HEK293T (cell line): ENCODE results near the gene STAT1.

ENCODE experiments used
- CTCF ChIA-PET: fragments of 350-600 bp; formaldehyde crosslinking; extraction: SDS; loops from one replicate; lab custom pipeline; 2021; ENCODE audit warnings: antibody characterized with exemption, inconsistent platforms; lab: Yijun Ruan, JAX
- POLR2A ChIA-PET: fragments of 350-600 bp; formaldehyde crosslinking; extraction: SDS; loops from one replicate; lab custom pipeline; 2020; ENCODE audit warnings: antibody characterized with exemption, inconsistent platforms; lab: Yijun Ruan, JAX
- DNase-seq: peaks from one replicate; pipeline ENCODE4 v3.0.0; 2012; ENCODE audit warnings: mixed read lengths; ENCODE audit errors: extremely low spot score
- ARNT ChIP-seq: fragments of 450-650 bp; IDR thresholded peaks from 2 replicates; pipeline ENCODE4 v1.6.1; 2017; ENCODE audit warnings: mild to moderate bottlenecking
- BHLHE40 ChIP-seq: fragments of 450-650 bp; IDR thresholded peaks from 2 replicates; pipeline ENCODE4 v1.6.1; 2016; ENCODE audit warnings: mild to moderate bottlenecking, moderate library complexity, borderline replicate concordance
- CTBP1 ChIP-seq: fragments of 450-650 bp; IDR thresholded peaks from 2 replicates; pipeline ENCODE4 v1.6.1; 2016; ENCODE audit warnings: borderline replicate concordance
- ELF4 ChIP-seq: fragments of 450-650 bp; IDR thresholded peaks from 2 replicates; pipeline ENCODE4 v1.6.1; 2017; ENCODE audit warnings: antibody characterized with exemption
- FOXA1 ChIP-seq: fragments of 450-650 bp; IDR thresholded peaks from 2 replicates; pipeline ENCODE4 v1.6.1; 2016; ENCODE audit warnings: mild to moderate bottlenecking
- FOXK2 ChIP-seq: fragments of 450-650 bp; IDR thresholded peaks from 2 replicates; pipeline ENCODE4 v1.6.1; 2016; ENCODE audit warnings: mild to moderate bottlenecking
- FOXM1 ChIP-seq: fragments of 450-650 bp; IDR thresholded peaks from 2 replicates; pipeline ENCODE4 v1.6.1; 2017; ENCODE audit warnings: mild to moderate bottlenecking, borderline replicate concordance
- HDGF ChIP-seq: fragments of 450-650 bp; IDR thresholded peaks from 2 replicates; pipeline ENCODE4 v1.6.1; 2017; ENCODE audit warnings: antibody characterized with exemption, borderline replicate concordance
- L3MBTL2 ChIP-seq: fragments of 450-650 bp; conservative IDR thresholded peaks from 2 replicates; pipeline ENCODE4 v1.6.1; 2016; ENCODE audit warnings: mild to moderate bottlenecking
- LEF1 ChIP-seq: fragments of 450-650 bp; IDR thresholded peaks from 2 replicates; pipeline ENCODE4 v1.6.1; 2017; ENCODE audit warnings: mild to moderate bottlenecking, borderline replicate concordance
- NFRKB ChIP-seq: fragments of 450-650 bp; IDR thresholded peaks from 2 replicates; pipeline ENCODE4 v1.6.1; 2016; ENCODE audit warnings: mild to moderate bottlenecking, moderate library complexity
- PKNOX1 ChIP-seq: fragments of 450-650 bp; IDR thresholded peaks from 2 replicates; pipeline ENCODE4 v1.6.1; 2016
- SP1 ChIP-seq: fragments of 450-650 bp; IDR thresholded peaks from 2 replicates; pipeline ENCODE4 v1.6.1; 2017
- SUZ12 ChIP-seq: fragments of 450-650 bp; IDR thresholded peaks from 2 replicates; pipeline ENCODE4 v1.6.1; 2016; ENCODE audit warnings: mild to moderate bottlenecking
- TARDBP ChIP-seq: fragments of 450-650 bp; IDR thresholded peaks from 2 replicates; pipeline ENCODE4 v1.6.1; 2016
- ZNF384 ChIP-seq: fragments of 450-650 bp; IDR thresholded peaks from 2 replicates; pipeline ENCODE4 v1.6.1; 2016

The STAT1 gene

GRCh38 chr2:191038241-191038725 is 24.3 kb upstream of the STAT1 start:
- ChIA-PET CTCF (interaction anchor here (0.6 to 0.7 kb wide), 2 partner anchors 13 to 14 kb away, joined by 3 read pairs; no protein-coding TSS in a partner anchor), POLR2A (no interaction called here)
- TF ChIP-seq FOXM1 (no peak), SUZ12 (no peak), PKNOX1 (no peak), ARNT (no peak), BHLHE40 (no peak), HDGF (no peak), NFRKB (no peak), ELF4 (no peak), FOXK2 (no peak), CTBP1 (no peak), TARDBP (no peak), LEF1 (no peak)
- no peak for DNase-seq

GRCh38 chr2:191037351-191037750 is 23.4 kb upstream of the STAT1 start:
- TF ChIP-seq ELF4 (no peak), L3MBTL2 (no peak), LEF1 (no peak)
- DNase-seq, result no peak
- CTCF ChIA-PET, result interaction anchor here (0.6 kb wide), 3 partner anchors 14 to 179 kb away, joined by 3 to 6 read pairs (median 4); no protein-coding TSS in a partner anchor
- POLR2A ChIA-PET, result no interaction called here

GRCh38 chr2:191036363-191036762 is 22.4 kb upstream of the STAT1 start:
- no peak for TF ChIP-seq LEF1
- POLR2A ChIA-PET, result interaction anchor here (1.1 kb wide), 1 partner anchor 13 kb away, joined by 3 read pairs; no protein-coding TSS in a partner anchor

GRCh38 chr2:191032588-191033429 is 18.8 kb upstream of the STAT1 start:
- no peak for TF ChIP-seq L3MBTL2
- no peak for TF ChIP-seq FOXK2
- TF ChIP-seq HDGF, result no peak
- no peak for TF ChIP-seq FOXA1
- TF ChIP-seq TARDBP, result no peak
- TF ChIP-seq LEF1, result no peak
- TF ChIP-seq PKNOX1, result no peak
- no peak for TF ChIP-seq BHLHE40
- TF ChIP-seq ELF4, result no peak
- no peak for TF ChIP-seq ARNT
- TF ChIP-seq NFRKB, result no peak
- no peak for TF ChIP-seq SUZ12
- no peak for TF ChIP-seq ZNF384
- no peak for TF ChIP-seq SP1
- TF ChIP-seq FOXM1, result no peak
- ChIA-PET CTCF (interaction anchor here (0.6 to 0.7 kb wide), 2 partner anchors 16 to 176 kb away, joined by 3 read pairs; no protein-coding TSS in a partner anchor), POLR2A (interaction anchor here (0.6 kb wide), 1 partner anchor 676 kb away, joined by 3 read pairs; no protein-coding TSS in a partner anchor)
- no peak for DNase-seq

More at GRCh38 chr2:191036363-191036762, 22.4 kb upstream of the STAT1 start:
- no peak for DNase-seq
- CTCF ChIA-PET, result no interaction called here

- CTCF ChIA-PET, result no interaction called here
- TF ChIP-seq PKNOX1, result no peak
- no peak for TF ChIP-seq FOXA1
- TF ChIP-seq FOXK2, result no peak
- no peak for TF ChIP-seq BHLHE40
- no peak for TF ChIP-seq L3MBTL2
- TF ChIP-seq ARNT, result no peak
- TF ChIP-seq TARDBP, result no peak
- TF ChIP-seq LEF1, result no peak
- POLR2A ChIA-PET, result no interaction called here
- DNase-seq, result no peak
Observed at GRCh38 chr2:191031256-191031655, 17.3 kb upstream of the STAT1 start.

GRCh38 chr2:191030521-191031154 is 16.7 kb upstream of the STAT1 start:
- CTCF ChIA-PET, result no interaction called here
- peak; percentile 61 for DNase-seq
- TF ChIP-seq CTBP1, result no peak
- no peak for TF ChIP-seq FOXK2
- TF ChIP-seq TARDBP, result no peak
- no peak for TF ChIP-seq L3MBTL2
- no peak for TF ChIP-seq SUZ12
- no peak for TF ChIP-seq ARNT
- TF ChIP-seq BHLHE40, result no peak
- TF ChIP-seq PKNOX1, result no peak
- TF ChIP-seq HDGF, result no peak
- no peak for TF ChIP-seq ELF4
- TF ChIP-seq LEF1, result no peak
- TF ChIP-seq FOXM1, result no peak
- TF ChIP-seq NFRKB, result no peak
- TF ChIP-seq SP1, result no peak
- no peak for TF ChIP-seq ZNF384
- TF ChIP-seq FOXA1, result no peak
- POLR2A ChIA-PET, result interaction anchor here (1.0 kb wide), 1 partner anchor 17 kb away, joined by 3 read pairs; the partner anchor contains the start of gene STAT1
